Right lobe of liver (tissue), 4 donors: ENCODE results near the gene YBX2.

Experiments used
- CTCF ChIP-seq, 4 donors: fragments of 200-600 bp in 3 of 4; fragments of 450-650 bp in 1 of 4; IDR thresholded peaks; one replicate each; pipeline versions ENCODE4 v1.5.1 to v1.8.0; 2016 to 2022; ENCODE audit warnings: antibody characterized with exemption in 4 of 4, mild to moderate bottlenecking in 2 of 4
- POLR2A ChIP-seq: fragments of 450-650 bp; IDR thresholded peaks from one replicate; pipeline ENCODE4 v1.6.1; 2017; ENCODE audit warnings: antibody characterized with exemption, mild to moderate bottlenecking
- donor health status: DM: no; HTN: no; CAD: no.
- donor health status: DM: no; HTN: no; CAD: no.
- donor health status: DM: no; HTN: yes; CAD: no.

GRCh38 chr17:7340179-7340578 lies 45.7 kb upstream of the YBX2 start:
- TF ChIP-seq POLR2A (no peak), CTCF (IDR thresholded peaks at IDR 0.05) (no peak)
